HL-60 (cell line): ENCODE data around the gene STXBP5L.

ENCODE experiments used
- CTCF ChIP-seq: IDR thresholded peaks from one replicate; pipeline ENCODE4 v1.5.1; 2011; ENCODE audit warnings: low read length, control low read depth, inconsistent platforms; ENCODE audit not compliant: insufficient read depth
- GABPA ChIP-seq: IDR thresholded peaks from 2 replicates; pipeline ENCODE4 v1.6.1; 2012; ENCODE audit warnings: low read depth
- POLR2AphosphoS5 ChIP-seq: IDR thresholded peaks from 2 replicates; pipeline ENCODE4 v1.6.1; 2012; ENCODE audit warnings: low read depth

DNA sequence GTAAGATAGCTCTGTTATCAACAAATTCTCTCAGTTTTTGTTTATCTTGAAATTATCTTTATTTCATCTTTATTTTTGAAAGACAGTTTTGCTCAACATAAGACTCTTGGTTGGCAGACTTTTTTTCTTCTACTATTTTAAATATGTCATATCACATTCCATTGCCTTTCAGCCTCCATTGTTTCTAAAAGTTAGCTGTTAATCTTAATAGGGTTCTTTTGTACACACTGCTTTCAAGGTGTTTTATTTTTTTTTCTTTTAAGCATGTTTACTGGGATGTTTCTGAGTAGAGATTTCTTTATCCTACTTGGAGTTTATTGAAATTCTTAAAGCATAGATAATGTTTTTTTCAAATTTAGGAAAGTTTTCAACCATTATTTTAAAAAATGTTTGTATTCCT, 294.6 kb downstream of the STXBP5L start:
- no peak for TF ChIP-seq CTCF
- TF ChIP-seq GABPA: no peak
- TF ChIP-seq POLR2AphosphoS5: no peak
